GDM1 (cell line): ENCODE measurements around the gene LRRC14B.
"Not testable (repeated sequence)": the region's sequence is repeated elsewhere in the genome, so short reads cannot be mapped to it uniquely, and the experiment has no call there.

Experiments
- DNase-seq: peaks from one replicate; lab custom pipeline; 2025; lab: John Stamatoyannopoulos, UW

The LRRC14B gene

DNA sequence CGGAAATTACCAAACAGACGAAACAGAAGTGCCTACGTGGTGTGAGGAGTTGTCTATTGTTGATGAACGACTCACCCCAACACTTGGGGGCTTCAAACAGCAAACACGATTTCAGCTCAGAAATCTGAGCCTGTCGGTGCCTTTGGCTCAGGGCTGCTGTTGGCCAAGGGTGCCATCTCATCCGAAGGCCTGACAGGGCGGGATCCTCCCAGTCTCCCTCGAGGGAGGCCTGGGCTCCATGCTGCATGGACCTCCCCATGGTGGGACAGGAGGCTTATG lies 1.3 kb downstream of the LRRC14B start:
- no peak for DNase-seq

DNA sequence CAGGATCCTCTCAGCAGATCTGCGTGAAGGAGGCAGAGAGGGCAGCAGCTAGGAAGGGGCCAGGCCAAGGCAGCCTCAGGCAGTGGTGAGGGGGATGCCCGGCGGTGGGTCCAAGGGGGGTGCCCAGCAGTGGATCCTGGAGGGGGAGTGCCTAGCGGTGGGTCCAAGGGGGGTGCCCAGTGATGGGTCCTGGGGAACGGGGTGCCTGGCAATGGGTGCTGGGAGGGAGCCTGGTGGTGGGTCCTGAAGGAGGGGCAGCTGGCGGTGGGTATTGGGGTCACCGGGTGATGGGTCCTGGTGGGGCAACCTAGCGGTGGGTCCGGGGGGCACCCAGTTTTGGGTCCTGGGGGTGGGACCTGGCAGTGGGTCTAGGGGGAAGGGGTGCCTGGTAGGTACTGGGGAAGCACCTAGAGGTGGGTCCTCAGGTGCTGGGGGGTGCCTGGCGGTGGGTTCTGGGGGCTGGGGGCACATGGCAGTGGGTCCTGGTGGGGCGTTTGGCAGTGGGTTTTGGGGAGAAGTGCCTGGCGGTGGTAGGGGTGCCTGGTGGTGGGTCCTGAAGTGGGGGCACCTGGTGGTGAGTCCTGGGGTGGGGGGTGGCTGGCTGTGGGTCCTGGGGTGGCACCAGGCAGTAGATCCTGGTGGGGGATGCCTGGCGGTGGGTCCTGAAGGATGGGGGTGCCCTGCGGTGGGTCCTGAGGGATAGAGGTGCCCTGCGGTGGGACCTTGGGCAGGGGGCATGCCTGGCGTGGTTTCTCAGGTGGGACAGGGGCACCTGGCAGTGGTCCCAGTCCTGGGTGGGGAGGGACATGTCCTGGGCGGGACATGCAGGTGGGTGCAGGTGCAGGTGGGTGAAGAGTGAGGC lies 1.9 kb downstream of the LRRC14B start:
- DNase-seq: no peak

DNA sequence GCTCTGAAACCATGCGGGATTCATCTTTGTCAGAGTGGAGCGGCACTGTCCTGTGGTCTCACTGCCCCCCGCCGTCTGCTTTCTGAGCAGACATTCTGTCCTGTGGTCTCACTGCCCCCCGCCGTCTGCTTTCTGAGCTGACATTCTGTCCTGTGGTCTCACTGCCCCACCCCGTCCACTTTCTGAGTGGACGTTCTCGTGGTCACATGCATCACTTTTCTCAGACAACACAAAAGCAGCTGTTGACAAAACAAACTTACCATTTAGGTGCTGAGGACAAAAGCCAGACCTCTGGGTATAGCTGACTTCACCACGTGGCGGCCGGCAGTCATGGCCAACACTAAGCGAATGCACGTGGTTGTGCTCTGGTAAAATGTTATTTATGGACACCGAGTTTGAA lies 2.8 kb downstream of the LRRC14B start:
- no peak for DNase-seq

DNA sequence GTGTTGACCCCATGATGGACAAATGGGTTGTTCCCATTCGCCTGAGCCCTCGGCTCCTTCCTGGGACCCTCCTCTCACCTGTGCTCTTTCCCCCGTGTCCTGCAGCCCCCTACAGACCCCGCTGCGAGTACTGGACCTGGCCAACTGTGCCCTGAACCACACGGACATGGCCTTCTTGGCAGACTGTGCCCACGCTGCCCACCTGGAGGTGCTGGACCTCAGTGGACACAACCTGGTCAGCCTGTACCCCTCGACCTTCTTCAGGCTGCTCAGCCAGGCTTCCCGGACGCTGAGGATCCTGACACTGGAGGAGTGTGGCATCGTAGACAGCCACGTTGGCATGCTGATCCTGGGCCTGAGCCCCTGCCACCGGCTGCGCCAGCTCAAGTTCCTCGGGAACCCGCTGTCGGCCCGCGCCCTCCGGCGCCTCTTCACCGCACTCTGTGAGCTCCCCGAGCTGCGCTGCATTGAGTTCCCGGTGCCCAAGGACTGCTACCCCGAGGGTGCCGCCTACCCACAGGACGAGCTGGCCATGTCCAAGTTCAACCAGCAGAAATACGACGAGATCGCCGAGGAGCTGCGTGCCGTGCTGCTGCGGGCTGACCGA lies 3.4 kb downstream of the LRRC14B start:
- no peak for DNase-seq

DNA sequence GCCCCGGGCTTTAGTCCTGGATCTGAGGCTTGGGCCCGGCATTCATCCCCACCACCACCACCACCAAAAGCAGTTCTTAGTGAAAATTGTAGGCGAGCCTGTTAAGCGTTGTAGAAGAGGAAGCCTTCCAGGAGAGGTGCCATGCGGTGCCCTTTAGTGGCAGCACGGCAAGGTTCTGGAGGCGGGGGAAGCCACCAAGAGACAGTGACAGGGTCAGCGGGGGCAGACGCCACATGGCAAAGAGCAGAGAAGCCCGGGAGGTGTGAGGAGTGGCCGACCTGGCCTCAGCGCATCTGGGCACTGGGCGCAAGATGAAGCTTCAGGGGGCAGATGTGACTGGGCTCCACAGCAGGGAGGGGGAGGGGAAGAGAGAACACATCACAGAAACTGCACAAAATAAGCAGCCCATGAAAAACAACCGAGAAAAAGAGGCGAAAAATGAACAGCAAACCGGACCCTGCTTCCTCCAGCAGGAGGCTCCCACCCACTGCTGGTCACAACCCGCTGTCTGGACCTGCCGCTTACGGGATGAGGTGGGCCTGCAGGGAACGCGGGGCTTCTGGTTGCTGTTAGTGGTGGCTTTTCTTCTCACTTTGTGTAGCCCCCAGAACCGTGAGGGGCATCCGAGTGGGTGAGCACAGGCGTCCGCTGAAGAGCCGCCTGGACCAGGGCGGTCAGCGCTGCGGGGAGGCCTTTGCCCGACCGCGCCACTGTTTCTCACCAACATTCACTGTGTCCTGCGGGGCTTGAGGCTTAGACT lies 4.3 kb downstream of the LRRC14B start:
- no peak for DNase-seq

DNA sequence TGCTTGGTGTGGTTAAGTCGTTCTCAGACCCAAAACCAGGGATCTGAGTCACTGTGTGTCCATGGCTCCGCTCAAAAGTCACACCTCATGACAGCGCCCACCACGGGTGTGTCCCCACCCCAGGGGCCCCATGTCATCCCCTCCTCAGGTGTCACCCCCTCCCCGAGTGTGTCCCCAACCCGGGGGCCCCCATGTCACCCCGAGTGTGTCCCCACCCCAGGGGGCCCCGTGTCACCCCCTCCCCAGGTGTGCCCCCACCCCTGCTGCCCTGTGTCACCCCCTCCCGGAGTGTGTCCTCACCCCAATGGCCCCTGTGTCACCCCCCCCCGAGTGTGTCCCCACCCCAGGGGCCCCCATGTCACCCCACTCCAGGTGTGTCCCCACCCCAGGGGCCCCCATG lies 5.1 kb downstream of the LRRC14B start:
- no peak for DNase-seq

DNA sequence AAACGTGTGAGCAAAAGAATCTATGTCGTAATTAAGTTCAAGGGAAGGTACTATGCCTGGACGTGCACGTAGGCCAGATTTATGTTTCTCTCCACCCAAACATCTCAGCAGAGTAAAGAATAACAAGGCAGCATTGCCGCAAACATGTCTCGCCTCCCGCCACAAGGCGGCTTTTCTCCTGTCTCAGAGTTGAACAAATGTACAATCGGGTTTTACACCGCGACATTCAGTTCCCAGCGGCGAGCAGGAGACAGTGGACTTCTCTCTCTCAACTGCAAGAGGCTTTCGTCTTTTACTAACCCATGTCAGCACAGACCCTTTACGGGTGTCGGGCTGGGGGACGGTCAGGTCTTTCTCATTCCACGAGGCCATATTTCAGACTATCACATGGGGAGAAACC lies 5.7 kb downstream of the LRRC14B start:
- DNase-seq: not testable (repeated sequence)

DNA sequence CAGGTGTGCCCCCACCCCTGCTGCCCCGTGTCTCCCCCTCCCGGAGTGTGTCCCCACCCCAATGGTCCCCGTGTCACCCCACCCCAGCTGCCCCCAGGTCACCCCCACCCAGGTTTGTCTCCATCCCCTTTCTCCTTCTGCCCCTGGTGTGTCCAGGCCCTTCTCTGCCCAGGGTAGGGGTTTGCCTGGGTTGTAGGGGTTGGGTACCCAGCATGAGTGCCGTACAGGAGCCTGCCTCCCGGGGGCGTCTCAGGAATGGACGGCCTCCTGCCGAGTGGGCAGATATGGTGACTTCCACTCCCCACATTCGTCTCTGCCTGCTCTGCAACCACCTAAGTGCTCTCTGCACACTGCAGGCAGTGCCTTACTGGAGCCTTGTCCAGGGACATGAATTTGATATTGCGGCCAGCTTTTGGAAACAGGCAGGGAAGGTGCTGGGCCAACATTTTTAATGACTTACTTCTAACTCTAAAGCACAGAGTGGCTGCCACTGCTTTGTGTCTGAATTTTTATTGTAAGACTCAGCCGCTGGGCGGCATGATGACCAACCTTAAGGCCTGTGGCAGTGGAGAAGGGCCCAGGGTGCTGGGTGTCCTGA lies 6.7 kb downstream of the LRRC14B start:
- no peak for DNase-seq

DNA sequence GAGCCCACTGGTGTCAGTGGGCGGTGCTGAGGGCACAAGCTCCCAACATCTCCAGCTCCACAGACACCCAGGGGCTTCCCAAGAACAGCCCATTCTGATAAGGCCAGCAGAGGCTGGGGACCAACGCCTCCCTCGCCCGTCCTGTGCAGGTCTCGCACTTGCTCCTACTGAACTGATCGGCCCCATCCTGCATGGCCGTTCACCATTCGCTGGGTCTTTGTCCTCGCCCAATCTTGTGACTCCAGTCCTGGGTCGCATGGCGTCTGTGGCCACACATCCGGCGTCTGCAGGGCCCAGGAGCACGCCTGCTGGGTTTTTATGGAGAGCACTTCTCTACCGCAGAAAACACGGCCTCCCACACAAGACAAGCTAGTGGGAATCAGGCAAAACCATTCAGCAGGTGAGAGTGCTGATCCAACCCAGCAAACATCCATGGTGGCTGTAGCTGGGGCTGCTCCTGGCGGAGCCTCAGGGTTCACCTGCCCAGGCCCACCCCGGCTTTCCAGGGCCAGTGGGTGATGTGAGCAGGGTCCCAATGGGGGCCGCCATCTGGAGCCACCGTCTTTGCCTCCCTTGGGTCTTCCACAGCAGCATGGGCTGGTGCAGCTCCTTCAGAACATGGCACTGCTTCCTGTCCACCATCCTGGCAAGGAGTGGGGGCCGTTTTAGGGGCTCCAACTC lies 7.4 kb downstream of the LRRC14B start:
- DNase-seq: no peak

DNA sequence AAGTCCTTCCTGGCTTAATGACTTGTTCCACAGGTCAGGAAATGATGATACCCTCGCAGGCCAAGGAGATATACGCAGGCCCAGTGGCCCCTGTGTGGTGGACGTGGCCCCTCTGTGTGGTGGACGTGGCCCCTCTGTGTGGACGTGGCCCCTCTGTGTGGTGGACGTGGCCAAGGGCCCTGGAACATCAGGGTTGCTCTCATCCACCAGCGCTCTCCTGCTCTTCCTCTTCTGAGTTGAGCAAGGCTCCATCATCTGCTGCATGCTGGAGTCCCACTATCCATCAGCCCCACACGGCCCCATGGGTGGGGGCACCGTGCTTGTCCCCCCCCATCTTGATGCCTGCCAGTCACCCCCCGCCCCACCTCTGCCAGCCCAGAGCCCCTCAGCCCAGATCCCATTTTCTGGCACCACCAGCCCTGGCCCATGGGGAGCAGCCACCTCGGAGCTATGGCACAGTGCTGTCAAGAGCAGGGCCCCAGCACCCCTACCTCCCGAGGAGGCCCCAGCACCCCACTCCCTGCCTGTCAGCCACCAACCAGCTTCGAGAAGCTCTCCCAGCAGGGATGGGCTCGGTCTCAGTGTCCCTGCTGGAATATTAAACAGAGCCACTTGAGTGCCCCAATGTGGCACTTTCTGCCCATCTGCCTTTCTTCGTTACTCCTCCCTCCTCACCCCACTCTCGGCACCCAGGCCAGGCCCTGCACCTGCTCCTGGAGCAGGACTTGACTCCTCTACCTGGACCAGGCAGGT lies 8.1 kb downstream of the LRRC14B start:
- DNase-seq: no peak

DNA sequence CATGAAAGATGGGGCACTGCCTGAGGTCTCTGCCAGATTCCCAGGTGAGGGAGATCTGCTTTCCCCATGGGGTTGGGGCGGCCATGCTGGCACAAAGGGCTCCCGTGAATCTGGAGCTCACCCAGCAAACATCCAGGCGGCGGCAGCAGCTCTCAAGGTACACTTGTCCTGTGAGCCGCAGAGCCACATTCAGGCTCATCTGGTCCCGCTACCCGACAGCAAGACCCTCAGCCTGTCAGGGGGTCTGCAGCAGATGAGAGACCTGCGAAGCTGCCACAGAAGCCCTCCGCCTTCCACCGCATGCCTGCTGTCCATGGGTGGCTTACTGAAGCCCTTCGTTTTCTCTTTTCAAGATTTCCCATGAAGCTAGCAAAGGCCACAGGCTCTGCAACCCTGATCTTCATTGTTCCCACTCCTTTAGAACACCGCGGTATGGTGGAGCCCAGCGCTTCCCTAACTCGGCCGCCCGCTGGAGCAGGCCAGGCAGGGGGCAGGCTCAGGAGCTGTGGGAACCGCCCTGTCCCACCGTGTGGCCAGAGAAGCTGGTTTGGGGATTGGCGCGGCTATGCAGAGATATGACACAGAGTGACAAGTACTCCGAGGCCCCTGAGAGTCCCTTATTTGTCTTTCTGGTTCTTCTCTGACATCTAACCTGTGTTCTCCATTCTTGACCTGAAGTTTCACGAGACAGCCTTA lies 8.8 kb downstream of the LRRC14B start:
- no peak for DNase-seq

DNA sequence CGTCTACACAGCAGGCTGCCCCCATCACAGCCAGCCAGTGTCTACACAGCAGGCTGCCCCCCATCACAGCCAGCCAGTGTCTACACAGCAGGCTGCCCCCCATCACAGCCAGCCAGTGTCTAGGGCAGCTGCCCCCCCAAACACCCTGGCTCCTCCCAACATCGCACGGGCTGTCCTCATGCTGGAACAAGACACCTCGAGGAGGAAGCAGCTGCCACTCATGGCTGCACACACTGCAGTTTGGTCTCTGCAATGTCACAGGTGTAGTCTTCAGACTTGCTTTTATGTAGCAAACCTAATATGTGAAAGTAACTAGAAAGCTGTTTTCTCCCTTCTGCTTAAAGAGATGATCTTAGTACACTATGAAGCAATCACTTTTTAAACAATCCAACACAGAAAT lies 9.7 kb downstream of the LRRC14B start:
- DNase-seq: no peak

DNA sequence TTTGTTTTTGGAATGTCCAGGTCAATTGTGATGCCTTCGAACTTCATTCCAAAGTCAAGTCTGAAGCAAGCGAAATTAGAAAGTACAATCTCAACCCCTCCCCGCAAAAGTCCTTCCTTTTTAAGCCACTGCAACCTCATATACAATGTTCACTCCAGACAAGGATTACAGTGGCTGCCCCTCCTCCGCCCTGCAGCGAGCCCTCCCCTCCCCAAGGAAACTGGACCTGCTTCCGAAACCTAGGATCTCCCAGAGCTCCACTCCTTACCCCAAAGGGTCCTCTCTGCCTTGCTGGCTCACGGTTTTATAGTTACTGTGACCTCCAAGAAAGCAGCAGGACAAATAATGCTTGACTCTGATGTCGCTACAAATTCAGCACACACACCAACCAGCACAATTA lies 10.4 kb downstream of the LRRC14B start:
- DNase-seq: no peak

DNA sequence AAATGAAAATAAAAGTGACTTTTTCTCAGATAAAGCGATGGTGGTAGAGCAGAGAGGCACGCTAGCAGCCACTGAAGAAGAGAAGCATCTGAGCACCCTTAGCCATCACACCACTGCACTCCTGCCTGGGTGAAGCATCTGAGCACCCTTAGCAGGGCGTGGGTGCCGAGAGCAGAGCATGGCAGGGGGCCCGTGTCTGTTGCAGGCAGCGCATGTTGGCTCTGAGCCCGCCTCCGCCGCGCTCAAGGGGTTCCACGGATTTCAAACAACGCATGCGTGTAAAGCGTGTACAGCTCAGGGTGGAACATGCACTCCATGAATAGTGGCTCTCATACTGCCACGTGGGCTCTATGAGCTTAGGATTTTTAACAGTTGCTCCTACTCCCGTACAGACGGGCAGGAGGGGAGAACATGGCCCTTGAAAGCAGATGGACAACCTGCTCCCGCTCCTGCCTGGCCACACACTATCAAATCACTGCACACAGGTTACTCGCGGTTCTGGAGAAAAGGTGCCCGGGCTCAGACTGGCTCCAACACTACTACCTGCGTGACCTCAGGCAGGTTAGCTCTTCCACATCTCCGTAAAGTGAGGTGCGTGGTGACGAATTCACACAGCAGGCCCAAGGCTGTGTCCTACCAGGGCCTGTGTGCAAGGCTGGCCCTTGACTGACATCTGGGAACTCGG lies 12.1 kb downstream of the LRRC14B start:
- DNase-seq: no peak

DNA sequence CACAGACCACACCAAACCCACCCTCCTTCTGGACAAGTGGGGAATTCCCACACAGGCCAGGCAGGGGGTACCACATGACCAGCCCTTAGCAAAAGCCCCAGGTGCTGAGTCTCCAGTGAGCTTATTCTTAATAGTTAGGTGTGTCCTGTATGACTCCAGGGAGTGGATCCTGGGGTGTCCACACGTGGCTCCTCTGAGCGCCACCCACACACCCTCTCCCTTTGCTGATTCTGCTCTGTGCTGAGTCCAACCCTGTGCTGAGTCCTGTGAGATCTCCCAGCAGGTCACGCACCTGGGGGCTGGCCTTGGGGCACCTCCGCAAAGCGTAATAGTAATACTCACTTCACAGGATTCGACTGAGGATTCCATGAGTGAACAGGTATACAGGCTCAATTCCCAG lies 12.7 kb downstream of the LRRC14B start:
- no peak for DNase-seq

DNA sequence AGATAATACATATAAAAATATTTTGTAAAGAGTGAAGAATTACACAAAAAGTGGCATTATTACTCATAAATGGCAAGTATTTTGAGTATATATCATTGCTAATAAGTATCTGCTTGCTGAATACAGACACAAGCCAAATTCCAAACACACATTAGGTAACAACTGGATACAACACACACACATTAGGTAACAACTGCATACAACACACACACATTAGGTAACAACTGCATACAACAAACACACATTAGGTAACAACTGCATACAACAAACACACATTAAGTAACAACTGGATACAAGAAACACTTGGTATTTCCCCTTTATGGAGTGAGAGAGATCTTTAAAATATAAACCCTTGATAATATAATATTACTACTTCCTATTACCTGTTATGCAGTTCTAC lies 13.2 kb downstream of the LRRC14B start:
- DNase-seq: no peak

DNA sequence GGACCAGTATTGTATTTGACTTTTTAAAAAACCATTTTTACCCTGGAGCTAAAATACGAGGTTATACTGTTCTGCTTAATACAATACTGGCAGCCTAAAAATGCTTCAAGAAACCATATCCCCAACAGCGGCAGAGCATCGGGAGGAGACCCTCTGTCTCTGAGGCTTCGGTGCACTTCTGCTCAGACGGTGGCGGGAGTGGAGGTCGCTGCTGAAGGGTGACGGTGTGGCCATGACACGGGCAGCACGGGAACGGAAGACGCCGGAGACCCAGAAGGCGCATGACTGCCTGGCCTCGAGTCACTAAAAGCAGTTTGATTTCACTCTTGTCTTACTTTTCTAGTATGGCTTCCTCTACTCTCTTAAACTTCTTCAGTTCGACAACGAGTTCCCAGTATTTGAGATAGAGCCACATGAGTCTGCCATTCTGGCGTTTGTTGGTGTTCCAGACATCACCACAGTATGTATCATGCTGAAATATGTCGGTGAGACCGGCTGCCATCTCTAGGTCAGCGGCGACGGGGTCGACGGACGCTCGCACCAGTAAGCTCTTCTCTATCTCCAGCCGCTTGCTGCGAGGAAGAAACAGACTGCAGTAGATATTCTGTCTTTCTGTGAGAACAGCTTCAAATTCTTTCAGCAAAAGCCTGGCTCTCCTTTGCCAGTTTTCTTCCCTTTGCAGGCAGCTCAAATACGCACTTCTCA lies 13.8 kb downstream of the LRRC14B start:
- DNase-seq: no peak

DNA sequence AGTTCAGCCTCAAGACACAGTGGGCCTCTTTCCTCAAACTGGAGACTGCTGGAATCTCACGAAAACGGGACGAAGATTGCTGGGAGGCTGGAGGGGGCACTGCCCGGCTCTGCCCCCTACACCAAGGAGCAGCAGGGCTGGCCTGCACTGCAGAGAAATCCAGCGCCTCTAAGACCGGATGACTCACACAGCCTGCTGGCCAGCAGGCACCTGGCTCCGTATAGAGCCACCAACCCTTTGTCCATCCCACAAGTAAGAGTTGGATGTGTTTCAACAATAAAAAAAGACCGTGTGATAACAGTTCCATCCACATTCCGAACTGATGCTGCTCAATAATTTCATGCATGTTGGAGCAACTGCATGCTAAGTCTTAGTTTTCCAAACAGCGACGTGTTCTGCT lies 15.1 kb downstream of the LRRC14B start:
- no peak for DNase-seq

DNA sequence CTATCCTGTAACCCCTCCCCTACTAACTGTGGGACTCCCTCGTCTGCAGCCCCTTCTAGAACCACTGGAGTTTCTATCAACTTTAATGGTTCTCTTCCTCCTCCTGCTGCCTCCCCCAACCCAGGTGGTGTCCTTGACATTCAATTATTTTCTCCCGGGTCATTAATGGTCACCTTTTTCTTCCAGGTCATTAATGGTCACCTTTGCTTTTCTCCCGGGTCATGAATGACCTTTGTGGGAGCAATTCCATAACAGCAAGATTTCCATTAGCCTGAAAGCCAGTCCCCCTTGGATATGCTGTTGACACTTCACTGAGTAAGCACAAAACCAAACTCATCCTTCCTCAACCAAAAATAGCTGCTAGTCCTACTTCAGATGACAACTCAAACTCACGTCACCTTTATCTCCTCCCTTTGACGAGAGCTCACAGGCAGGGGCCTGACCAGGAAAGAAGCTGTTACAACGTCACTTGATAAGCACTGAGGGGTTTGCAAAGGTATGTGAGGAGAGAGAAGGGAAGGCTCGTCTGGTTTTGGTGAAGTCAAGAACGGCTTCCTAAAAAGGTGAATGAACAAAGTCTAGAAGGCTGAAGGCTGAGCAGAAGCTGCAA lies 15.7 kb downstream of the LRRC14B start:
- DNase-seq: no peak
